CD1c-positive myeloid dendritic cell (primary cell): Measurements from ENCODE around the gene FSTL5.

Experiments used
- DNase-seq: peaks from one replicate; pipeline ENCODE4 v3.0.0-alpha.2; 2016; ENCODE audit errors: extremely low spot score

FSTL5 gene

DNA sequence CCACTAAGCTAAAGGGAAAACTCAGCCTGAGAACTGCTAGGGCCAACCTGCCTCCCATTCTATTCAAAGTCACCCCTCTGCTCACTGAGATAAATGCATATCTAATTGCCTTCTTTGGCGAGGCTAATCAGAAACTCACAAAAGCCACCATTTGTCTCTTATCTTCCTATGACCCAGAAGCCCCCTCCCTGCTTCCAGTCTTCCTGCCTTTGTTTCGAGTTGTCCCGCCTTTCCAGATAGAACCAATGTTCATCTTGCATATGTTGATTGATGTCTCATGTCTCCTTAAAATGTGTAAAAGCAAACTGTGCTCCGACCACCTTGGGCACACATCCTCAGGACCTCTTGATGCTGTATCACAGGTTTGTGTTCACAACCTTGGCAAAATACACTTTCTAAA is 459.8 kb downstream of the FSTL5 start:
- no peak for DNase-seq

DNA sequence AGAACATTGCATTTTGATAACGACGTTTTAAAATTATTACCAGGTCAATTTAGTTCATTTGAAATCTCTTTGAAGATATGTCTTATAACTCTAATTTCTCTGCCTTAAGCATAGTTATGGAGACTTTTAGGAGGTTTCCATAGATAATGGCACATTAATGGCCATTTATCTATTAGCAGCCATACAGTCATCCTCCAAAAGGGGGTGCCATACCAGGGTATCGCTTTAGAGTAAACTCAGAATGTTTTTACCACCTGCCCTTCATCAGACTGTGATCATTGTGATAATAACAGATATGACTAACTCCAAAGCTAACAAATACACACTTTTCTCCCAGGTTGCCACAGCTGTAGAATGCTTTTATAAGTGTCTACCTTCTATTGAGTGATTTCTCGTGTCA is 461.5 kb downstream of the FSTL5 start:
- DNase-seq, result no peak

GRCh38 chr4:161696944-161697343 is 466.9 kb downstream of the FSTL5 start:
- DNase-seq, result no peak

DNA sequence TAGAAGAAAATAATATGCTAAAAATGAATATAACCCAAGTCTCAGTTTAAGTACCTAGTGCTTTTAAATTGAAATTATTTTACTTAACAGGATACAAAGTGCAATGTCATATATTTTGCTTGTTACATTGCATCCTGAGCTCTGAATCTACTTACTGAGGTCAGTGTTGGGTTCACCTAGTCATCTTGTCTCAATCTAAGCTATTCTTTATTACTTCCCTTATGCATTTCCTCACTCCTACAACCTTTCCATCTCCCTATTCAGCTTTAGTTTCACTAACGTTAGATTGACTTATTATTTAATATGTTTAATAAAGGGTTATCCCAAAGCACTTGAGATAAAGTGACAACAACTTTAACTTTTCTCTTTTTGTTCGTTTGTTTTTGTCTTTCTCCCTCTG is 483.7 kb downstream of the FSTL5 start:
- no peak for DNase-seq

DNA sequence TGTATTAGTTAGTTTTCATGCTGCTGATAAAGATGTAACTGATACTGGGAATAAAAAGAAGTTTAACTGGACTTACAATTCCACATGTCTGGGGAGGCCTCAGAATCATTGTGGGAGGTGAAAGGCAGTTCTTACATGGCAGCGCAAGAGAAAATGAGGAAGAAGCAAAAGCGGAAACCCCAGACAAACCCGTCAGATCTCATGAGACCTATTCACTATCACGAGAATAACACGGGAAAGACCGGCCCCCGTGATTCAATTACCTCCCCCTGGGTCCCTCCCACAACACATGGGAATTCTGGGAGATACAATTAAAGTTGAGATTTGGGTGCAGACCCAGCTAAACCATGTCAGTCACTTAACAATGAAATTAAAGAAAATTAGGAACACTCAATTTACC is 499.1 kb downstream of the FSTL5 start:
- DNase-seq, result no peak

GRCh38 chr4:161663844-161664243 is 500.0 kb downstream of the FSTL5 start:
- DNase-seq, result no peak

DNA sequence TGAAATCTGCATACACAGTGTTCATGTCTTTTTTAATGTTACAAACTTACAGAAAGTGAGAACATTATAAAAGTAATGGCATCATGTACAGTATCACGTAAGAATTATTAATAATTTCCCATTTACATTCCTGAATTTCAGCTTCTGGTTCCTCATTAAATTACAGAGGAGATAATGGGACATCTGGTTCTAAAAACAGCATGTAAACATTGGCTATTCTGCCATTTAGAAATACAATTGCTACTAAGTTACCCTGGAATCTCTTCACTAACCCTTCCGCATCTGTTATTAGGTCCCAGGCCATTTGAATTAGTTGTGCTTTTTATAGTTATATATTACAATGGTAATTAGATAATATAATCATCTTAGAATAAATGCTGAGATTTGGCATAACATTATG is 505.1 kb downstream of the FSTL5 start:
- no peak for DNase-seq

- DNase-seq, result no peak
Measured at GRCh38 chr4:161657616-161658015, 506.2 kb downstream of the FSTL5 start.

DNA sequence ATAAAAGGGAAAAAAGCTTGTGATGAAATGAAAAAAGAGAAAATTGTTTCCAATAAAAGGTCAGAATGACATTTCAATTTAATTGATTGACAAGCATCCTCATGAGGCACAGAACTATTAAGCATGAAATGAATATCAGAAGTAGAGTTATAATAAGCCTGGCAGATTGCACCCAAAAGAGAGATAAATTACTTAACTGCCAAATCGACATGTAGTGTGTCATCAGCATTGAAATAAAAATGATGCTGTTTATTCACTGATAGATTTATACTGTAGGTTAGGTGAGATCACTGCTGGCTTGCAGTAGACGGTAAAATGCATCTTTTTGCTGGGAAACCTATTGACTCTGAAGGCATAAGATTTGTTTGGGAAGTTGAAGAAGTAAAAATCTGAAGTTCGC is 507.2 kb downstream of the FSTL5 start:
- no peak for DNase-seq

GRCh38 chr4:161655148-161655547 is 508.7 kb downstream of the FSTL5 start:
- DNase-seq, result no peak

- DNase-seq, result no peak
Measured at GRCh38 chr4:161653697-161654096, 510.1 kb downstream of the FSTL5 start.

- DNase-seq, result no peak
Measured at GRCh38 chr4:161651586-161651985, 512.2 kb downstream of the FSTL5 start.

- DNase-seq, result peak; percentile 83
Measured at GRCh38 chr4:161650812-161651211, 513.0 kb downstream of the FSTL5 start.

DNA sequence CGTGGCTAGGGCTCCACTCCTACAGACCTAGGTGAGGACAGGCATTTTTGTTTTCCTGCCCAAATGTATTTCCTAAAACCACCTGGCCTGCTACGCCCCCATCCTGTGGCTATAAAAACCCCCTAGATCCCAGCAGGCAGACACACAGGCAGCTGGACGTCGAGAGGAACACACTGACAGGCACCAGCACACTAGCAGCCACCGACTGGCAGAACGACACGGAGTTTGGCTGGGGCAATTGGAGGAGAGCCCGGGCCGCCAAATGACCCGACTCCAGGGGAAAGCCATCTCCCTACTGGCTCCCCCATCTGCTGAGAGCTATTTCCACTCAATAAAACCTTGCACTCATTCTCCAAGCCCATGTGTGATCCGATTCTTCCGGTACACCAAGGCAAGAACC is 516.0 kb downstream of the FSTL5 start:
- no peak for DNase-seq

DNA sequence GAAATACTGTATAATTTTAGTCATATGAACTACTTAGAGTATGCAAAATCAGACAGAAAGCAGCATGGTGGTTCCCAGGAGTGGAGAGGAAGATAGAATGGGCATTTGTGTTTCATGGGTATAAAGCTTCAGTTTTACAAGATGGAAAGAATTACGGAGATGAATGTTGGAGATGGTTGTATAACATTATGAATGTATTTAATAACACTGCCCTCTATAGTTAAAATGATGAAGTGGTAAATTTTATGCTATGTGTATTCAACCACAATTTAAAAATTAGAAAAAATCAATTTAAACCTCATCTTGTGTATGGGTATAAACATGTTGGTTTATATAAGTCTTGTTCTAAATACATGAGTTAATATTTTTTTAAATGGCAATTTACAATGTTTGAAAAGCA is 521.1 kb downstream of the FSTL5 start:
- no peak for DNase-seq

DNA sequence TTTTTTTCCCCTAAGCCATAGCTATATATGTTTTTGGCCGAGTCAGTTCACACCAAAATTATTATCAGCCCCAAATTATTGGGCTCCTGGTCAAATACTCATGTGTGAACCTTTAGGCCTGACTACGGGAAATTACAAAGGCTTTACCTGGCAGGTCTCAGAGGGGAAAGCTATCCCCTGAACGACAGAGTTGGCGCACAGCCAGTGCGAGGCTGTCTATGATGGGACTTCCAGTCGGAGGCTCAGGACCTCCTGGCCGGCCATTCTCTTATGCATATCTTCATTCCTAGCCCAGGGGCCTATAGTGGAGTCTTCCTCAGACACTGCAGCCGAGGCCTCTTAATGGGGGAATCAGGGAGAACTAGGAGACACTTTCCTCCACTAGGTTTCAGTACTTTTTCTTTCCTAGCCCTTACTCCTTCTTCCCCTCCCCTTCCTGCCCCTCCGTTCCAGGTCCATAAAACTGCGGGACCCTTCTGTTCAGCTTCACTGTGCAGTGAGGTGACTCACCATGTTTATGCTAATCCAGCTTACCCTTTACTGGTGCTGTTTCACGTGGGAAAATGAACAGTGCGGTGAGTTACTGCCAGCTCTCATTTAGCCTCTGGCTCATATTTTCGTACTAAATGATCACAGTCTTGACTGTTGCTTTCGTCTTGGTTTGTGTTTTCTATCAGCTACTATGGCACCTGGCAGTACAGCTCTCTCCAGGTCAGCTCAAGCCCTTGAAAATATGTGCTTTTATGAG is 533.9 kb downstream of the FSTL5 start:
- DNase-seq, result no peak

DNA sequence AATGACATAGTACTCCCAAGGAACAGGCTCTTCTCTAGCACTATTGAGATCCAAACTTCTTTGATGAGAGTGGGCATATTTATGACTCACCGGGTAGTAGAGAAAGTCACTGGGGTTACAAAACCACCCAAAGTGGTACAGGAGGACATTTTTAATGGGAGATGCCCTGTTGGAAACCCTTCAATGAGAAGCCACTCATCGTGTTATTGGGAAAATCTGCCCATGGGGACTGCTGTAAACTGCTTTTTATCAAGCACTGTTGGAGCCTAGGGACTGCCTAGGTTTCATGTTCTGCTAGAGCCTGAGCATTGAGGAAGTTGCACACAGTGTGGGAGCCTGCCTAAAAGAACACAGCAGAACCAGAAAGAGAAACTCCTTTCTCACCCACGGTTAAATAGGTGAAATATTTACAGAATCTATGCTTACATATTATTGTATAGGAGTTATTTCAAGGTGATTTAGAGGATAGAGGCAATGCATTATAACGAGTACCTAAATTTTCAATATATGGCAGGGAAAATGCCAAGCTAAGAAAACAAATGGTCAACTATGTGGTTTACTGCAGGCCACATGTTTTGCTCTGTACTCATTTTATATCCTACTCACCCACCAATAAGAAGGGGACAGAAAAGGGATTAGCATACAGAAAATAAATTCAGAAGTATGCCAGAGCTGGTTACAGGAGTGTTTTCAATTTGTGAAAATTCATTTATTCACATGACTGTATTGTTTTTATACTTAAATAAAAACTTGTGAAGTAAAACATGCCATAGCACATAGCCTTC is 559.1 kb downstream of the FSTL5 start:
- peak; percentile 39 for DNase-seq

DNA sequence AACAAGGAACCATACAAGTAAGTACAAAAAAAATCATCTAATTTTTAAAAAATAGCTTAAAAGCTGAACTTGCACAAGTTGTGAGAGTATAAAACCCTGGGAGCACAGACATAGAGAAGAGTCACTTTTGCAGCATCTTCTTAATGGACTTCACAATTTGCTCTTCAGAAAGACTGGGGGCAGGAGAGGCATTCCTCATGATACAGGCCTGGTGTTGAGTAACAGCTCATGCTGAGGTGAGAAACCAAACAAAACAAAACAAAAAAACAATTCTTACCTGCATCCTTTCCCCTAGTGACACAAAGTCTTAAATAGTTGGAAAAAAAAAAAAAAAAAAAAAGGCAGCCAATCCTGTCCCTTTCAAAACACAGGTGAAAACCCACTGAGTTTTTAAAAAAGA is 562.8 kb downstream of the FSTL5 start:
- DNase-seq, result no peak

DNA sequence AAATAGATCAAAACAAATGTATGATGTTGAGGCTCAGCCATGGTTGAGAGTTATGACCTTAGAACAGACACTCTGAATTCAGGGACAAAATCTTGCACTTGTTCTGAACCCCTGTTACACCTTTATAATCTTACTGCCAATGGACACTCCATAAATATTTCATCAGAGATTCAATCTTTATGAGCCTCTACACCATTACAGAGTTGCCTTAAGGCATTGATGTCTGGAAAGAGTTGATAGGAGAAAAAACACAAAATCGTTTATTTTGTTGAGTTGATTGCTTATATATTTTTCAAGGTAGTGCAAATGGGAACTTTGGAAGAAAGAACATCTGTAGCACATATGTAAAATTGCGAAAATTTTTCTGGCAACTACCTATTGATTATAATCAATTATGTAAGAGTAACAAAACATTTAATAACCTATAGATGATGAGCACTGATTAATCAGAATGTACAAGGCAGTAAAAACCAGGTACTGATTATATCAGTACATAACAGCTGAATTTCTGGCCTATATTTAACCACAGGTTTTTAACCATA is 568.5 kb downstream of the FSTL5 start:
- no peak for DNase-seq

DNA sequence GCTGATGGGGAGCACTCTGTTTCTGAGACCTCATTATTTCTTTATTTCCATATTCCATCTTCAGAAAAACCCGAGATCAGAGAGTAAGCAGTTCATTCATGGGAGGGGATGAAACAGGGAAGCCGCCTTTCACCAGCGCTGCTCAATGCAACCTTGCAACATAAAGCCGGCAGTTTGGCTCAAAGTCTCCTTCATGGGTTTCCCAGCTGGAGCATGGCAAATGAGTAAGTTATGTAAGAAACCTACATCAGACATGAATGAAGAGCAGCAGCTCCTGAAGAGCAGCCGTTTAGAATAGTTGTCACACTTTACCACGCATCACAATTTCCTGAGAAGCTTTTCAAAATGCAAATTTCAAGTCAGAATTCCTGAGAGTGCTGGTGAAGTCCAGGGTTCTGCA is 578.8 kb downstream of the FSTL5 start:
- DNase-seq, result no peak

- DNase-seq, result no peak
Measured at GRCh38 chr4:161583549-161583948, 580.3 kb downstream of the FSTL5 start.

DNA sequence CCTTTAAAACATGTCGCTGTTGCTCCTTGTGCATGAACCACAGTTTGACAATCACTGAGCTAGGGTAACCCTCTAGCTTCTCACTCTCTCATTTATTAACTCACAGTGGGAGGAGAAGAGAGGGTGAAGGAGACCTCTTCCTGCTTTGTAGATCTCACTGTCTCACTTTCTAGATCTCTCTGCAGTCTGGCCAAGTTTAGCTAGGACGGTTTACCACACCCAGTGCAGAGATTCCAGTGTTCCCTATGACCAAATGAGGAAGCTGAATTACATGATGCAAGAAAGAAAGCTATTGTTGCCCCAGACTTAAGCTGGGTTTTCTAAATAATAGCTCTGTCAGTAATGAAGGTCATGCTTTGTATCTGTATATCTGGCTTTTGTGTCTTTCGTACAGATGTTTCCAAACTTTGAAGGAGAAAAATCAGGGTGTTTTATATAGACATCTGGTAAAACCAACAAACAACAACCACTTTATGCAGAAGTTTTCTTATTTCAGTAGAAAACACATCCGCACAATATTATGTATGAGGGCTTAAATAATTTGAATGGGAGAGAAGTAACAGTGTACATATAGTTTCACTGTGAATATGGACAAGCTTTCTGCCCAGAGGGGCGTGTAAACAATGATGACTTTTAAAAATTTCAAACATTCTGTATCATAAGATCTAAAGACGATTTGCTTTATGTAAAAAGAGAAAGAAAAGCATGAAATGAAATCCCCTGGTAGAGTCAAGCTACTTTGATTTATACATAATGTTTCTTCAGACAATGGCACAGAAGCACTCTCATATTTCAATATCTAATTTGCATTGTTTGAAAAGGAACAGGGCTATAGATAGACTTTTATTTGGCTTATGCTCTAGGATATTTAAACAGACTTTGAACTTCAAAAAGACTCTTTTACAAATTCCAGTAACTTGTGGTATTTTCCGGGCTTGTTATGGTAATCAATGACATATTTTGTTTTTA is 582.3 kb downstream of the FSTL5 start:
- peak; percentile 76 for DNase-seq
